Muscle of leg (tissue), 11 donors: ENCODE results near the gene EHD2. TPM values are rescaled to one million over a fixed set of nuclear protein-coding genes. Genes with fewer than 3 reads are reported as not detected.

Experiments used
- DNase-seq: peaks from one replicate; pipeline ENCODE4 v3.0.0; 2013
- H3K27ac ChIP-seq: one replicate; pipeline ENCODE4 v1.5.1; 2013; ENCODE audit warnings: mild to moderate bottlenecking, low read length, control low read depth
- H3K27me3 ChIP-seq: one replicate; pipeline ENCODE4 v1.6.1; 2013; ENCODE audit warnings: low read length; ENCODE audit not compliant: control insufficient read depth, insufficient read depth
- H3K36me3 ChIP-seq: one replicate; pipeline ENCODE4 v1.6.1; 2013; ENCODE audit warnings: low read length; ENCODE audit not compliant: control insufficient read depth, insufficient read depth
- H3K4me1 ChIP-seq: one replicate; pipeline ENCODE4 v1.6.1; 2013; ENCODE audit warnings: low read length; ENCODE audit not compliant: control insufficient read depth, insufficient read depth
- H3K4me3 ChIP-seq: one replicate; pipeline ENCODE4 v1.5.1; 2013; ENCODE audit warnings: low read length, control low read depth
- H3K9me3 ChIP-seq: replicated peaks from 2 replicates; pipeline ENCODE4 v1.6.1; 2013; ENCODE audit warnings: low read depth, low read length; ENCODE audit not compliant: control insufficient read depth
- WGBS: methylation state at CpG from one replicate; pipeline ENCODE4 v1.1.5; 2013; ENCODE audit warnings: missing lambda C conversion rate; ENCODE audit not compliant: insufficient coverage; 5-methylcytosine and 5-hydroxymethylcytosine counted together
- polyA plus RNA-seq, 8 donors: library from polyadenylated mRNA; unstranded; fragments of 120-200 nt; gene quantifications; one replicate each; pipeline versions ENCODE4 v1.2.1 to v1.2.3, GENCODE V29; 2013; ENCODE audit warnings: inconsistent platforms in 1 of 8, low replicate concordance in 1 of 8; ENCODE audit not compliant: insufficient read length in 8 of 8, insufficient read depth in 1 of 8
- total RNA-seq: library from RNA; stranded (reverse); fragments of 120-200 nt; gene quantifications from one replicate; pipeline ENCODE4 v1.2.4, GENCODE V29; 2013

Gene EHD2
- total and polyA plus RNA-seq, 9 donors, result 30.5 to 158 (median 124) TPM

GRCh38 chr19:47687906-47688305 lies 25.3 kb upstream of the EHD2 start:
- H3K9me3 ChIP-seq, result no peaks in the 10 kb centered on the region
- no peak overlapping the region for H3K27ac ChIP-seq
- WGBS, result 75% methylated on average over 6 of the region's 7 CpGs
- H3K4me3 ChIP-seq, result no peak overlapping the region
- H3K36me3 ChIP-seq, result peaks cover 32% of the 10 kb centered on the region
- H3K4me1 ChIP-seq, result no peaks in the 10 kb centered on the region
- DNase-seq, result no peak
- H3K27me3 ChIP-seq, result no peaks in the 10 kb centered on the region

- peaks cover 28% of the 10 kb centered on the region for H3K36me3 ChIP-seq
Measured at GRCh38 chr19:47691090-47691489, 22.1 kb upstream of the EHD2 start.

DNA sequence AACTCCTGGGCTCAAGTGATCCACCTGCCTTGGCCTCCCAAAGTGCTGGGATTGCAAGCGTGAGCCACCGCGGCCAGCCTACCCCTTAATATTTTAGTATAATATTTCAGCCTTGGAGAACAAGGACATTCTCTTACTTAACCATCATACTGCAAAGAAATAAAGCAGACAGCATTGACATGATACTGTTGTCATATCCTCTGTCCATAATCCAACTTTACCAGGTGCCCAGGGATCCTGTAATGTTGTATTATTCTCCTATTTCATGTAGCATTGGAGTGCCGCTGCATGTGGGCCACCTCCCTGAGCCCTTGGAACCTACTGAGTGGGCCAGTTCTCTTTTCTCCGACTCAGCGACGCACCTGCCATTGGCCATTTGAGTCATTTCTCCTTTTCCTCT lies 21.4 kb upstream of the EHD2 start:
- no peak overlapping the region for H3K4me3 ChIP-seq
- H3K4me1 ChIP-seq, result no peaks in the 10 kb centered on the region
- no peaks in the 10 kb centered on the region for H3K9me3 ChIP-seq
- DNase-seq, result no peak
- WGBS, result 50% methylated on average over 6 of the region's 7 CpGs
- H3K36me3 ChIP-seq, result peaks cover 33% of the 10 kb centered on the region
- no peaks in the 10 kb centered on the region for H3K27me3 ChIP-seq
- H3K27ac ChIP-seq, result no peak overlapping the region

More at GRCh38 chr19:47691090-47691489, 22.1 kb upstream of the EHD2 start:
- no peak overlapping the region for H3K4me3 ChIP-seq
- no peaks in the 10 kb centered on the region for H3K4me1 ChIP-seq
- no peak overlapping the region for H3K27ac ChIP-seq
- WGBS, result 100% methylated on average over 1 of the region's 5 CpGs
- H3K9me3 ChIP-seq, result no peaks in the 10 kb centered on the region
- no peaks in the 10 kb centered on the region for H3K27me3 ChIP-seq
- DNase-seq, result no peak

DNA sequence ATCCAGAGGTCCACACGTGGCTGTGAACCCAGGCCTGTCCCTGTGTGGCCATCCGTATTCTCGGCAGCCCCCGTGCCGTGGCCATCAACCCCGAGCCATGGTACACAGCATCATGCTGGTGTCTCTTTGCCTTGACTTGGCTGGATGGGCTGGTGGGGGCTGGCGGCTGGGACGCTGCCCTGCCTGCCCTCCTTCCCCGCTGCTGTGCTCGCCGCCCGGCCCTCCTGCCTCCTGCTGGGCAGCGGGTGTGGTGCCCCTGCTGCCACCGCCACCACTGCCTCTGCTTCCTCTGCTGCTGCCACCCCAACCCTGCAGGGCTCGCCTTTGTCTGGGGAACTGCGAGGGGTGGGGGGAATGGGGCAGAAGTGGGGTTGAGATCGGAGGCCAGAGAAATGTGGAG lies 19.7 kb upstream of the EHD2 start:
- WGBS, result 81% methylated on average over 17 of the region's 17 CpGs
- no peak for DNase-seq

DNA sequence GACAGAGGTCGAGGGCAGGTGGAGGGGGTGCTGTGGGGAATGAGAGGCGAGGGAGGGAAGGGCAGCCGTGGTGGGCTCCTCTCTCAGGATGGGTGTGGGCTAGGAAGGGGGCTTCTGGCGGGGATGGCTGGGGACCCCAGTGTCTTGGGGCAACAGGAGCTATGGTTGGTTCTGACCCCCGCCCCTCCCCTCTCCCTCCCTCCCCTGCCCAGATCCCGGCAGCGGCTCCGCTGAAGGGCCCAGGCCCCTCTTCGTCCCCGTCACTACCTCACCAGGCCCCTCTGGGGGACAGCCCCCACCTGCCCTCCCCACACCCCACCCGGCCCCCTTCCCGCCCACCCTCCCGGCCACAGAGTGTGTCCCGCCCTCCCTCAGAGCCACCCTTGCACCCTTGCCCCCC lies 19.3 kb upstream of the EHD2 start:
- peaks cover 38% of the 10 kb centered on the region for H3K36me3 ChIP-seq
- 67% methylated on average over 1 of the region's 14 CpGs for WGBS
- no peak for DNase-seq
- H3K27me3 ChIP-seq, result no peaks in the 10 kb centered on the region
- no peak overlapping the region for H3K4me3 ChIP-seq
- H3K27ac ChIP-seq, result no peak overlapping the region
- no peaks in the 10 kb centered on the region for H3K9me3 ChIP-seq
- peaks cover 2% of the 10 kb centered on the region for H3K4me1 ChIP-seq

More for the DNA sequence above, 19.7 kb upstream of the EHD2 start:
- peaks cover 2% of the 10 kb centered on the region for H3K4me1 ChIP-seq
- H3K4me3 ChIP-seq, result no peak overlapping the region
- no peak overlapping the region for H3K27ac ChIP-seq
- peaks cover 34% of the 10 kb centered on the region for H3K36me3 ChIP-seq
- no peaks in the 10 kb centered on the region for H3K27me3 ChIP-seq
- H3K9me3 ChIP-seq, result no peaks in the 10 kb centered on the region

- H3K4me3 ChIP-seq, result no peak overlapping the region
- peaks cover 2% of the 10 kb centered on the region for H3K4me1 ChIP-seq
- no peak overlapping the region for H3K27ac ChIP-seq
- no peaks in the 10 kb centered on the region for H3K27me3 ChIP-seq
- H3K9me3 ChIP-seq, result no peaks in the 10 kb centered on the region
- no peak for DNase-seq
- peaks cover 45% of the 10 kb centered on the region for H3K36me3 ChIP-seq
- 78% methylated on average over 17 of the region's 28 CpGs for WGBS
Measured at GRCh38 chr19:47694466-47695273, 18.6 kb upstream of the EHD2 start.

DNA sequence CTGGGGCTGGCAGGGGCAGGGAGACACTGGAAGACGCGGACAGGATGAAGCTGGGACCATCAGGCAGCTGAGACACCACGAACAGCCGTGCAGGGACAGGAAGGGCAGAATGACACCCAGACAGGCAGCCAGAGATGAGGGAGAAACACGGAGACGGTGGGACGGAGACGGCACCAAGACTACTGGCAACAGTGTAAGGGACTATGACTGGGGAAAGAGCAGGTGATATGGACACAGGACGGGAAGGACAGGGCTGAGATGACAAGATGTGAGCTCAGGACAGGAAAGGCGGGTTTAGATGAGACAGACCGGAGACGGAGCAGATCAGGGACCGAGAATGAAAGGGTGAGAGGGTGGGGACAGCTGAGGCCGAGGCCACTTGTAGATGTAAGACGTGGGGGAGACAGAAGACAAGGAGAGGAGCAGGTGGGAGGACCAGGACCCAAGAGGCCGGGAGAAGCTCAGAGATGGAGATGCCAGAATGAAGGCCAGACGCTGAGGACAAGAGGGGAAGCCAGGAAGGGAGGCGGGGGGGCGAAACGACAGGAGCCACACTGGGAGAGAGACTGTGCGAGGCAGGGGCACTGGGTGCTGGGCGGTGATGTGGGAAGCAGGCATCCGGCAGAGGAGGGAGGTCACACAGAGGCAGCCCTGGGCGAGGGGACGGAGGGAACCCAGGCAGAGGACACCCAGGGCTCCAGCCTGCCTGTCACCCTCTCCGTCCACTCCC lies 17.5 kb upstream of the EHD2 start:
- Histone ChIP-seq H3K9me3 (no peaks in the 10 kb centered on the region), H3K27me3 (no peaks in the 10 kb centered on the region), H3K36me3 (peaks cover 55% of the 10 kb centered on the region), H3K27ac (no peak overlapping the region), H3K4me3 (no peak overlapping the region), H3K4me1 (peaks cover 2% of the 10 kb centered on the region)
- DNase-seq, result no peak
- WGBS, result 78% methylated on average over 24 of the region's 26 CpGs

- no peak for DNase-seq
- H3K27me3 ChIP-seq, result no peaks in the 10 kb centered on the region
- H3K36me3 ChIP-seq, result peaks cover 57% of the 10 kb centered on the region
- peaks cover 2% of the 10 kb centered on the region for H3K4me1 ChIP-seq
- WGBS, result 89% methylated on average over 7 of the region's 8 CpGs
- H3K9me3 ChIP-seq, result no peaks in the 10 kb centered on the region
- H3K27ac ChIP-seq, result no peak overlapping the region
- no peak overlapping the region for H3K4me3 ChIP-seq
Measured at GRCh38 chr19:47696635-47697034, 16.6 kb upstream of the EHD2 start.

DNA sequence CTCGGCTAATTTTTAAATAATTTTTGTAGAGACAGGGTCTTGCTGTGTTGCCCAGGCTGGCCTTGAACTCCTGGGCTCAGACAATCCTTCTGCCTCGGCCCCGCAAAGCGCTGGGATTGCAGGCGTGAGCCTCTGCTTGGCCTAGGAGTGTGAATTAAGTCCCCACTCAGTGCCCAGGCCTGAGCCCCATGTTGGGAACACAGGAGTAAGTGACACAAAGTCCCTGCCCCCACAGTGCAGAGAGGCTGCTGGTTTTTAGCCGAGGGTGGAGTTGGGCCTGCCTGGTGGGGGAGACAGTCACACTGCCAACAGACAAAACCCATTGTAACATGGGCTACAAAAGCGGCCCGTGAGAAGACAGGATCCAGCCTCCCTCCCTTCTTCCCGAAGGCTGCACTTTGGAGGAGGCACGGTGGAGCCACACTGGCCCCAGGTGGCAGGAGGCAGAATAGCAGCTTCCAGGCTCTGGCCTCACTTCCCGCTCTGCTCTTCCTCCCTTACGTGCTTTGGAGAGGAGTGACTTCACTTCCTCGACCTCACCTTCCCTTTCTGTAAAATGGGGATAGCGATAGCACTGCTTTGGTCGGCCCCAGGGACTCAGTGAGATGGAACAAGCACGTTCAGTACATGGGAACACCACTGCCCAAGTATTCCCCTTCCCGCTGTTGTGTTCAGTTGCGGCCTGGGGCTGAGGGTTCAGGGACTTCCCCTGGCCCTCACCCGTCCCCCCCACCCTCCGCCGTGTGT lies 15.2 kb upstream of the EHD2 start:
- Histone ChIP-seq H3K27ac (no peak overlapping the region), H3K4me1 (peaks cover 2% of the 10 kb centered on the region), H3K27me3 (no peaks in the 10 kb centered on the region), H3K9me3 (no peaks in the 10 kb centered on the region), H3K4me3 (no peak overlapping the region), H3K36me3 (peaks cover 52% of the 10 kb centered on the region)
- DNase-seq, result peak; percentile 87
- 59% methylated on average over 13 of the region's 21 CpGs for WGBS
